ENCODE measurements around the gene ARHGAP19.

GRCh38 chr10:97314671-97315070 is 22.2 kb upstream of the ARHGAP19 start:
- TF ChIP-seq ZBTB44 (tag by site-specific recombination; IDR thresholded peaks at IDR 0.05) (no peak), ZNF121 (tag by site-specific recombination; IDR thresholded peaks at IDR 0.05) (no peak), ZNF677 (tag by site-specific recombination; IDR thresholded peaks at IDR 0.05) (no peak), PRDM1 (tag by site-specific recombination; IDR thresholded peaks at IDR 0.05) (no peak), KLF7 (tag by site-specific recombination; IDR thresholded peaks at IDR 0.05; ENCODE audit: borderline replicate concordance) (no peak), OSR2 (tag by site-specific recombination; IDR thresholded peaks at IDR 0.05) (no peak), CTCF (tag by site-specific recombination; IDR thresholded peaks at IDR 0.05) (no peak), PRDM2 (tag by site-specific recombination; IDR thresholded peaks at IDR 0.05; ENCODE audit: borderline replicate concordance) (no peak), ZSCAN23 (tag by site-specific recombination; IDR thresholded peaks at IDR 0.05) (no peak), ZBTB1 (tag by site-specific recombination; IDR thresholded peaks at IDR 0.05) (no peak), YY1 (tag by site-specific recombination; IDR thresholded peaks at IDR 0.05) (no peak), TCF7L2 (IDR thresholded peaks at IDR 0.05; ENCODE audit: borderline replicate concordance, low read depth, low read length) (no peak)
